Stimulated activated CD4-positive, alpha-beta T cell treated with anti-CD3 and anti-CD28 coated beads, Interleukin-4, amount 100 ng/mL, for 1 hour (primary cell): ENCODE results near the gene NUBP2.

Source experiments
- DNase-seq: peaks from one replicate; pipeline ENCODE4 v3.0.0-alpha.2; 2020

NUBP2 gene

GRCh38 chr16:1772908-1773702 is 9.7 kb upstream of the NUBP2 start, which contains the start of gene MRPS34:
TSS of gene MRPS34 (minus strand) at chr16:1773134. CDS start at chr16:1773119, 15 bp downstream.
- DNase-seq = peak; percentile 81

GRCh38 chr16:1773703-1774447 is 8.9 kb upstream of the NUBP2 start:
- DNase-seq = no peak

GRCh38 chr16:1774448-1774780 is 8.3 kb upstream of the NUBP2 start:
- DNase-seq = no peak

- no peak for DNase-seq
These were observed 7.5 kb upstream of the NUBP2 start for GRCh38 chr16:1775006-1775845.

DNA sequence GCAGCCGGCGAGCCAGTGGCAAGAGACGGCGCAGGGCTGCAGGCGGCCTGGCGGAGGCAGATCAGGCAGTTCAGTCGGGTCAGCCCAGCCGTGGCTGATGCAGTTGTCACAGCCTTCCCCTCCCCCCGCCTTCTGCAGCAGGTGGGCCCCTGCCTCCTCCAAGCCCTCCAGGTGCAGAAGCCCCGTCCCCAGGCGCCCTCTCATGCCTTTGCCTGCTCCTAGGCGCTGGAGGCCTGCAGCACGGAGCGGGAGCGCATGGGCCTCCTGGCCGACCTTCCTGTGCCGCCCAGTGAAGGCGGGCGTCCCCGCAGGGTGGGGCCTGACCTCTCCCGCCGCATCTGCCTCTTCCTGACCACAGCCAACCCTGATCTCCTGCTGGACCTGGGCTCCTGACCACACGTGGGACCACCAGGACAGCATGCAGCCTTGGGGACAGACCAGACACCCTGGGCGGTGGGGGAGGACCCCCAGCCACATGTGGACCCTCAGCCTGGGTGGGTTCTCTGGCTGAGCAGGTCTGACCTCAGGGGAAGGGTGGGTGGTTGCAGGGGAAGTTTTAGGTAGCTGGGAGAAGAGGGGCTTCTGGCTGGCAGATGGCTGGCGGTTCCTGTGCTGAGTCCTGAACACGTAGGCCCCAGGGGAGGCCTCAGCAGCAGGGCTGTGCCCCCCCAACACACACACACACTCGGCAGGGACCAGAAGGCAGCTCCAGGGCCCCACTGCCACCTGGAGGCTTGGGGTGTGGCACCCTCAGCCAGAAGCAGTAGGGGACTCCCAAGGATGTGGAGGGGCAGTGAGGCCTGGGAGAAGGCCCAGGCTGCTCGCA is 6.7 kb upstream of the NUBP2 start:
- no peak for DNase-seq

DNA sequence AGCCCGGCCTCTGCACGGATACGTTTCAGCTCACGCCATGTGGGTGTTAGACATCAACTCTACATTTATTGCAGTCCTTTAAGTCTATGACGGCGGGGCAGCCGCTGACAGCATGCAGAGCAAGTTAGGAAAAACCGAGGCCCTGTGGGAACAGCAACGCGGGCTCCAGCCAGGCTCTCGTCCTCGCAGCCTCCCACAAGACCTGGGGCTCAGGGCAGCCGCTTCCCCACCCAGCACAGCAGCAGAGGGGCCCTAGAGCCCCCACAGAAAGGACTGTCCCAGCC is 6.1 kb upstream of the NUBP2 start:
- no peak for DNase-seq

DNA sequence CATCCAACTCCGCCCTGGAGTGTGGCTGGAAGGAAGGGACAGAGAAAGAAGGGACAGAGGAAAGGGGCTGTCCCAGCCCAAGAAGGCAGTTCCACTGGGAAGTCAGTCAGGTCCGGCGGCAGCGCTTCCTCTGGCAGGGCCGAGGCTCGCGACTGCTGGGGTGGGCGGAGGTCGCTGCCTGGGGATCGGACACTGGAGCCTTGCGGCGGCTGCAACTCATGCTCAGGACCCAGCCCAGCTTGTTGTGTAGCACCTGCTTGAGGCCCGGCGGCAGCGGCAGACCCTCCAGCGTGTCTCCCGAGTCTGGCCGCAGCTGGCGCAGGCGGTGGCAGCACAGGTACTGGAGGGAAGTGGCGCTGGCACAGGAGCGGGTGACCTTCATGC is 5.8 kb upstream of the NUBP2 start:
- DNase-seq = no peak

- no peak for DNase-seq
These were observed 5.2 kb upstream of the NUBP2 start for GRCh38 chr16:1777375-1778199.

DNA sequence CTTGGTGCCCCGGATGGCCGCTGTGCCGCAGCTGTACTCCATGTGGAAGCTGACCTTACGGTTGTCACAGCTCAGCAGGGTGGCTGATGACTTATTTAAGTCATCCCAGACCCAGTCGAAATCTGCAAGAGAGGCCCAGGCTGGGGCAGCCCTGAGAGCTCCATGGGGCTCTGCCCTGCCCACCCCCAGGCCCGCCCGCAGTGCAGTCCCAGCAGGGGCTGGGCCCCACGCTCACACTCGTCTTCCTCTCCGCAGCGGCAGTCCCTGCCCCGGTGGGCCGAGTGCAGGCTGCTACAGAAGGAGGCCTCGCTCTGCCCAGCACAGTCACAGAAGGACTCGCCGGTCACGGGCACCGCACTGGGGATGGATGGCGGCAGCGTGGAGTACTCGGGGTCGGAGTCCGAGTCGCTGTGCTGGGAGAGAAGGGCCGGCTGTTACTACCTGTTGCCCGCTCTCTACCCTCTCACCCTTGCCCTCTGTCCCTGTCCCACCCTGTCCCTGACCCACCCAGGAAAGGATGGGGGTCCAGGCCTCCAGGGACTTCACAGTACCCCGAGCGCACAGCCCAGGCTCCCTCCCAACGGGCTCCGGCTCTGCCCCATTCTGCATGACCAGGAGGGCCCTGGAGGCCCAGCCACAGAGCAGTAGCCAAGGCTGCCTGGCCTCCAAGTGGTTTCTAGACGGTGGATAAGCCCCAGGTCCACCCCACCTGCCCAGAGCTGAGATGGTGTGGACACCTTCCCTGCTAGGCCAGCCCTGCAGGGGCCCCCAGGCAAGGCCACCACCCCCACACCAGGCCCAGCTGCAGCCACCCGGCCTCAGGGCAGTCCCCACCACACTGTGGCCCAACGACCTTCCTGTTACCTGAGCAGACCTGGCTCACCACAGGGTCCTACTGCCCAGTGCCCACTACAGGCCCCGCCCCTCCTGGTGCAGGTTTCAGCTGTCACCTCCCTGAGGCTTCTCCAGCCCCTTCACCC is 4.3 kb upstream of the NUBP2 start:
- no peak for DNase-seq

DNA sequence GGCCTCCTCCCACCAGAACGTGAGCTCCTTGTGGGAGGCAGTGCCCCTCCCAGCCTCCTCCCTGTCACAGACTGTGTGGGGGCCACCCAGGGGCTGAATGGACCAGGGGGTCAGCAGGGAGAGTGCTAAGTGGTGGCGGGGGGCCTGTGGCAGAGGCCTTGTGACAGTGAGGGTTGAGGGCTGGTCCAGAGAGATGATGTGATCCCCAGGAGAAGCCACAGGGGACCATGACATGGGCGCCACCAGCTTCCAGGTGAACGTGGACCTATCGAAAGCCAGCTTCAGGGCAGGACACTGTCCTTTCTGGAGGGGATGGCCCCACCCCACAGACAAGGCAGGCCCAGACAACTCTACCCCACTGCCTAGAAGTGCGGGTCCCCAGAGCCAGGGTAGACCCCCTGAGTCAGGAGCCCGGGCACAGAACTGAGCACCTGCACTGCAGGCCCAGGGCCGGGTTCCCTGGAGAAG is 3.5 kb upstream of the NUBP2 start:
- no peak for DNase-seq

GRCh38 chr16:1779741-1780676 is 2.8 kb upstream of the NUBP2 start:
- DNase-seq = no peak

DNA sequence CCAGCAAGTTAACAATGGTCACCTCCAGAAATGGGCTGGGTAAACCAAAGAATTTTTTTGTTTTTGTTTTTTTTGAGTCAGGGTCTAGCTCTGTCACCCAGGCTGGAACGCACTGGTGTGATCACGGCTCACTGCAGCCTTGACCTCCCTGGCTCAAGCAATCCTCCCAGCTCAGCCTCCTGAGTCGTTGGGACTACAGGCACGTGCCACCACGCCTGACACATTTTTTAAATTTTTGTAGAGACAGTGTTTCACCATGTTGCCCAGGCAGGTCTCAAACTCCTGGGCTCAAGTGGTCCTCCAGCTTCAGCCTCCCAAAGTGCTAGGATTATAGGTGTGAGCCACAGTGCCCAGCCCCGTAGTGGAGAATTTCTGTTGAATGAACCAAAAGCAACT is 2.1 kb upstream of the NUBP2 start:
- no peak for DNase-seq

- DNase-seq = no peak
These were observed 1.5 kb upstream of the NUBP2 start for GRCh38 chr16:1781254-1781653.

DNA sequence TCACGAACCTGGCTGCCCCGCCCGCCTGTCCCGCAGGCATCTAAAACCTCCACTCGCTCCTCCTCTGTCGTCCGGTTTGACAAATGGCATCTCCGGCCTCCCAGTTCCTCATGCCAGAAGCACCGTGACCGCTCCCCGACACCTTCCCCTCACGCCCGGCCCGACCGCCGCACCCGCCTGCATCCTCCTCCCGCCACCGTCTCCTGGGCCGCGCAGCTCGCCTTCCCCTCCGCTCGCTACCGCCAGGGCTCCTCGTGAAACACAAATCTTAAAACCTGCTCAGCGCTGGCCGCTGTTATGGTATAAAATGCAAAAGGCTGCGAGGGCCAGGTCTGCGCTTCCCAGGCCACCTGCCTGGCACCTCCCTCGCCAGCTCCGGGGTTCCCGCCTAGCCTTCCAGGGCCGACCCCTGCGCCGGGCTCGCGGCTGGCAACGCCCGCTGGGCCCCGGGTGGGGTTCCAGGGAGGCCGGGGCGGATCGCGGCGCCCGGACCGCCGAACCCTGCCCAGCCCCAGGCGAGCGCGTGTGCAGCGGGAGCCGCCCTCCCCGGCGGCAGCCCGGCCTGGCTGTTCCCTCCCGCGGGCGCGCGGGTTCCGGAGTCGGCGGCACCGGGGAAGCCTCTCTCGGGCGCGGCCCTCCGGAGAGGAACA is 877 bp upstream of the NUBP2 start:
- DNase-seq = peak; percentile 36

- no peak for DNase-seq
These were observed 2.5 kb downstream of the NUBP2 start for GRCh38 chr16:1784977-1785845.

DNA sequence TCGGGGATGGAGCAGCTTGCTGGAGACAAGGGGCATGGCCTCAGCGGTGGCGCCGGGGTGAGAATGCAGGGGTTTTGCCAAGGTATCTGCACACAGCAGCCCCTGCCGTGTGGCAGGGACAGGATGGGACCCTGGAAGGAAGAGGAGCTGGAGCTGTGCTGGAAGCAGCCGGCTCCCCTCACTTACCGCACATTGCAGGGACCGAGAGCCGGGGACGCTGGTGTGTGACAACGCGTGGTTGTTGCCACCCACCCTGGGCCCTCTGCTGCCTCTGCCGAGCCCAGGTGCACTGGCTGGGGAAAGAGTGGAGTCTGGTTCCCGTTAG is 3.0 kb downstream of the NUBP2 start:
- DNase-seq = peak; percentile 1

DNA sequence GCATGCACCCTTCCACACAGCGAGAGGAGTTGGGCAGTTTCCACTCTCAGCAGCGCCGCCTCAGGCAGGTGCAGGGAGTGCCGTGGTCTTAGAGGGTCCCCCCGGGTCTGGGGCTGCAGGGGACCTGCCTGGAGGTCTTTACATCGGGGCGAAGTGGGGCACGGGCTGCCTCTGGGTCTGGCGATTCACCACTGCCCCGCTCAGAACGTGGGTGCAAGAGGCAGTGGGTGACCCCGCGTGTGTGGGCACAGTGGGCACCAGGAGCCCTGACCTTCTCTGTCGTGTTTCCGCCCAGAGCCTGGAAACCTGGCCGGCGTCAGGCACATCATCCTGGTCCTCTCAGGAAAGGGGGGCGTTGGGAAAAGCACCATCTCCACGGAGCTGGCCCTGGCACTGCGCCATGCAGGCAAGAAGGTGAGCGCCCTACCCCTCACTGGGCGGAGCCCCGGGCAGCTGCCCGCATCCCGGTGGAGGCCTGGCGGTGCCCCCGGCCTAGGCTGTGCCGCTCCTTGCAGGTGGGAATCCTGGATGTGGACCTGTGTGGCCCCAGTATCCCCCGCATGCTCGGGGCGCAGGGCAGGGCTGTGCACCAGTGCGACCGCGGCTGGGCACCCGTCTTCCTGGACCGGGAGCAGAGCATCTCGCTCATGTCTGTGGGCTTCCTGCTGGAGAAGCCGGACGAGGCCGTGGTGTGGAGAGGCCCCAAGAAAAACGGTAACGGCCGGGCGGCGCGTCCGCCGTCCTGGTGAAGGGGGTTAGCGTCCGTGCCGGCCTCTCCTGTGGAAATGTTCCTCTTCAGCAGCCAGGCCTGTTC is 3.7 kb downstream of the NUBP2 start:
- DNase-seq = no peak
